ENCODE measurements around the gene FRMD5.

The FRMD5 gene

GRCh38 chr15:43966646-43967045, 228.4 kb downstream of the FRMD5 start:
- DNase-seq, result no peak

- DNase-seq, result no peak
Measured at GRCh38 chr15:43958861-43959330, 236.2 kb downstream of the FRMD5 start.

- no peak for DNase-seq
Measured at GRCh38 chr15:43957724-43958123, 237.3 kb downstream of the FRMD5 start.

- DNase-seq, result no peak
Measured at GRCh38 chr15:43955140-43955539, 239.9 kb downstream of the FRMD5 start.

- no peak for DNase-seq
Measured at GRCh38 chr15:43954181-43954621, 240.9 kb downstream of the FRMD5 start.

- DNase-seq, result no peak
Measured at GRCh38 chr15:43953402-43953801, 241.7 kb downstream of the FRMD5 start.

- no peak for DNase-seq
Measured at GRCh38 chr15:43950531-43950930, 244.5 kb downstream of the FRMD5 start.

- no peak for DNase-seq
Measured at GRCh38 chr15:43948691-43949325, 246.3 kb downstream of the FRMD5 start.

GRCh38 chr15:43943511-43943910, 251.6 kb downstream of the FRMD5 start:
- DNase-seq, result no peak

GRCh38 chr15:43942194-43942593, 252.9 kb downstream of the FRMD5 start:
- DNase-seq, result no peak

GRCh38 chr15:43941555-43941954, 253.5 kb downstream of the FRMD5 start:
- no peak for DNase-seq

- no peak for DNase-seq
Measured at GRCh38 chr15:43941071-43941470, 254.0 kb downstream of the FRMD5 start.

- no peak for DNase-seq
Measured at GRCh38 chr15:43939070-43939469, 256.0 kb downstream of the FRMD5 start.

- no peak for DNase-seq
Measured at GRCh38 chr15:43934480-43934879, 260.6 kb downstream of the FRMD5 start.

- DNase-seq, result no peak
Measured at GRCh38 chr15:43932907-43933306, 262.2 kb downstream of the FRMD5 start.

- DNase-seq, result no peak
Measured at GRCh38 chr15:43931790-43932435, 263.2 kb downstream of the FRMD5 start.

GRCh38 chr15:43931119-43931518, 264.0 kb downstream of the FRMD5 start:
- DNase-seq, result no peak

- DNase-seq, result no peak
Measured at GRCh38 chr15:43930556-43930955, 264.5 kb downstream of the FRMD5 start.

GRCh38 chr15:43930079-43930478, 265.0 kb downstream of the FRMD5 start:
- no peak for DNase-seq

- DNase-seq, result no peak
Measured at GRCh38 chr15:43928152-43928551, 266.9 kb downstream of the FRMD5 start.

GRCh38 chr15:43927203-43927602, 267.9 kb downstream of the FRMD5 start:
- no peak for DNase-seq

- DNase-seq, result no peak
Measured at GRCh38 chr15:43923553-43923952, 271.5 kb downstream of the FRMD5 start.

- no peak for DNase-seq
Measured at GRCh38 chr15:43922021-43922420, 273.1 kb downstream of the FRMD5 start.

GRCh38 chr15:43920815-43921214, 274.3 kb downstream of the FRMD5 start:
- DNase-seq, result no peak

- DNase-seq, result no peak
Measured at GRCh38 chr15:43920254-43920600, 274.8 kb downstream of the FRMD5 start.

Measured in NCI-H1417 treated with DMSO at 0.1 percent for 48 hours (cell line).